NCI-H1694 (cell line): ENCODE results near the gene ACP7.
"Not testable (repeated sequence)": the region's sequence is repeated elsewhere in the genome, so short reads cannot be mapped to it uniquely, and the experiment has no call there.

Source experiments
- DNase-seq: peaks from one replicate; lab custom pipeline; 2025; lab: John Stamatoyannopoulos, UW

ACP7 gene

DNA sequence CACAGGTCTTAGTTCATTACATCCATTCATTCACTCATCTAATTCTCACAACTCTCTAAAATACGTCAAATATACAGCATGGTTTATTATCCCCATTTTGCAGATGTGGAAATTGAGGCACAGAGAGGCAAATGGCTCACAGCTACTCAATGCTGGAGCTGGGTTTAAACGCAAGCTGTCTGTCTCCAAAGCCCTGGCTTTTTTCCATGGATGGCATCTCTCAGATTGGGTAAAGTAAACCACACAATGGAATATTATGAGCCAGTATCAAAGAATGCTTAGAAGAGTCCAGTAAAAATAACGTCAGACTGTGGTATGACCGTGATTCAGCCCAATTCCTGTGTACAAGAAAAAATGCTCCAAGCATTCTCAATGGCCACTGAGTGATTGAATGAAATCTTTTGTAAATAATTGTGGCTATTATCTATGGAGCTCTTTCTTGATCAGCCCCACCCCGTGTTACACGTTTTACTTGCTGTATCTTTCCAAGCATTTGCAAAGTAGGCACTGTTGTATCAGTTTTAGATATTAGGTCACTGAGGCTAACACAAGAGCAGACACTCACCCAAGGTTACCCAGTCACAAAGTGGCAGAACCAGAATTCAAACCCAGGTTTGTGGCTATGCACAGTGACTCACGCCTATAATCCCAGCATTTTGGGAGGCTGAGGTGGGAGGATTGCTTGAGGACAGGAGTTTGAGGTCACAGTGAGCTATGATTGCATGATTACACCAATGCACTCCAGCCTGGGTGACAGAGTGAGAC lies 5.5 kb upstream of the ACP7 start:
- DNase-seq = no peak

- DNase-seq = no peak
Observed at GRCh38 chr19:39080431-39080830, 3.7 kb upstream of the ACP7 start.

GRCh38 chr19:39082167-39082566 lies 2.0 kb upstream of the ACP7 start:
- no peak for DNase-seq

GRCh38 chr19:39082745-39083598 lies 1.2 kb upstream of the ACP7 start:
- DNase-seq = no peak

- no peak for DNase-seq
Observed at GRCh38 chr19:39083599-39083982, 577 bp upstream of the ACP7 start.

DNA sequence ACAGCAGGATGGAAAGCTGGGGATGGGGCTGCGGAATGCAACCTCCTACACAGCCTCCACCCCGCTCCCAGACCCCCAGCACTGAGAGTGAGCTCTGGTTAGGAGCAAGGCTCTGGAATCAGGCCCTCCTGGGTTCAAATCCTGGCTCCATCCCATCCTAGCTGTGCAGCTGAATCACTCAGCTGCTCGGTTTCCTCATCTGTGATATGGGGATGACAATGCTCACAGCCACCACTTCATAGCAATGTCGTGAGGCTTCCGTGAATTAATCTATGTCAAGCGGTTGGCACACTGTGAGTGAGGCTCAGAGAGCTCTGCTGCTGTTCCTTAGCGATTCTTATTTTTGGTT lies 538 bp downstream of the ACP7 start:
- DNase-seq = no peak

DNA sequence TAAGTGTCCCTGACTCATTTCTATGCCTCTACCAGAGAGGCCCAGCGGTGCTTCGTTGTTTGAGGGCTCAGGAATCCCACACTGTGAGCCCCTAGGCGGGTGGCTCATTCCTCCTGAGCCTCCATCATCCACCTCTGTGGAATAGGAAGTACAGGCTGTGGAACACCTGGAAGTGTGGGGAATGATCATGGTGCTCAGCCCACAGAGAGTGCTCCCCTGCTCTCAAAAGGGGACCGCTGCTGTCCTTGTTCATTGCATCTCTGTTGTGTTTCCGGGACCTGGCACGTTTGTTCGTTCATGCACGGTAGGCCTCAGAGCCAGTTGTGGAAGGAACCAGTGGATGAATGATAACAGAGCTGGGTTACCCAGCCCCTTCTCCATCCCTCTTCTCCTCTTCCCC lies 1.2 kb downstream of the ACP7 start:
- DNase-seq = no peak

DNA sequence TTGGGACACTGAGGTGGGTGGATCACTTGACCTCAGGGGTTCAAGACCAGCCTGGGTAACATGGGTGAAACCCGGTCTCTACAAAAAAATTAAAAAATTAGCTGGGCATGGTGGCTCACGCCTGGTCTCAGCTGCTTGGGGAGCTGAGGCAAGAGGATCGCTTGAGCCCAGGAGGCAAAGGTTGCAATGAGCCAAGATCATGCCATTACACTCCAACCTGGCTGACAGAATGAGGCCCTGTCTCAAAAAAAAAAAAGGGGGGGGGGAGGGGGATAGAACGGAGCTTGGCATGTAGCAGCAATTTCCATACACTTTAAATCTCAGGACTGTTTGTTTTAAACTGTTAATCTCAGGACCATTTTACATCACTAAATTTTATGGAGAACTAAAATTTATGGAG lies 2.2 kb downstream of the ACP7 start:
- no peak for DNase-seq

DNA sequence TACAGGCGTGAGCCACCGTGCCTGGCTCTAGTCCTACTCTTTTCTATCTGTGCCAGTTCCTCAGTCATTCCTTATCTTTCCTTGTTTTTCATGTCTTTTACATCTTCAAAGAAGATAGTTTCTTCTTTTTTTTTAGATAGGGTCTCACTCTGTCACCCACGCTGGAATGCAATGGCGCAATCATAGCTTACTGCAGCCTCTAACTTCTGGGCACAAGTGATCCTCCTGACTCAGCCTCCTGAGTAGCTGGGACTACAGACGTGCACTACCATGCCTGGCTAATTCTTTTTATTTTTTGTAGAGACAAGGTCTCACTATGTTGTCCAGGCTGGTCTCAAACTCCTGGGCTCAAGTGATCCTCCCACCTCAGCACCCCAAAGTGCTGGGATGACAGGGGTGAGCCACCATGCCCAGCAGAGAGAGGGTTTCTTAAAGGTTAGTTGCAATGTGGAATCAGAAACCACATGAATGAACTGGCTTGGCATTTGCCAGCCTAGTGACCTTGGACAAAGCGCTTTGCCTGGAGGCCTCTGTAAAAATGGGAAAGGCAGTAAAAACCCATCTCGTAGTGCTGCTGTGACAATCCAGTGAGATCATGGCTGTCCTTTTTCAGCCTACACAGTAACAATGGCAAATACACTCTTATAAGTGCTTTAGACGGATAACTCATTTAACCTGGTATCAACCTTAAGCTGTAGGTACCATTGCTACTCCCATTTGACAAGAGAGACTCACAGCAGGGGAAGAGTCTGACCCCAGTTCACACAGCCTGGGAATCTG lies 3.9 kb downstream of the ACP7 start:
- DNase-seq = no peak

DNA sequence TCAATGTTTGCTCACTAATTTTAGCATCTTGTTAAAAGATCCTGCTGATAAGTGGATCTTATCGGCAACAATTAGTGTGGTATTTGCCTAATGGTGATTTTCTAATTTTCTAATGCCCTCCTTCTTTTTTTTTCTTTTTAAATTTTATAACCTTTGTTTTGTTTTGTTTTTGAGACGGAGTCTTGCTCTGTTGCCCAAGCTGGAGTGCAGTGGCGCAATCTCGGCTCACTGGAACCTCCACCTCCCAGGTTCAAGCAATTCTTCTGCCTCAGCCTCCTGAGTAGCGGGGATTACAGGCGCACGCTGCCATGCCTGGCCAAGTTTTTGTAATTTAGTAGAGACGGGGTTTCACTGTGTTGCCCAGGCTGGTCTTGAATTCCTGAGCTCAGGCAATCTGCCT lies 5.8 kb downstream of the ACP7 start:
- not testable (repeated sequence) for DNase-seq

GRCh38 chr19:39090881-39091280 lies 6.7 kb downstream of the ACP7 start:
- DNase-seq = no peak

DNA sequence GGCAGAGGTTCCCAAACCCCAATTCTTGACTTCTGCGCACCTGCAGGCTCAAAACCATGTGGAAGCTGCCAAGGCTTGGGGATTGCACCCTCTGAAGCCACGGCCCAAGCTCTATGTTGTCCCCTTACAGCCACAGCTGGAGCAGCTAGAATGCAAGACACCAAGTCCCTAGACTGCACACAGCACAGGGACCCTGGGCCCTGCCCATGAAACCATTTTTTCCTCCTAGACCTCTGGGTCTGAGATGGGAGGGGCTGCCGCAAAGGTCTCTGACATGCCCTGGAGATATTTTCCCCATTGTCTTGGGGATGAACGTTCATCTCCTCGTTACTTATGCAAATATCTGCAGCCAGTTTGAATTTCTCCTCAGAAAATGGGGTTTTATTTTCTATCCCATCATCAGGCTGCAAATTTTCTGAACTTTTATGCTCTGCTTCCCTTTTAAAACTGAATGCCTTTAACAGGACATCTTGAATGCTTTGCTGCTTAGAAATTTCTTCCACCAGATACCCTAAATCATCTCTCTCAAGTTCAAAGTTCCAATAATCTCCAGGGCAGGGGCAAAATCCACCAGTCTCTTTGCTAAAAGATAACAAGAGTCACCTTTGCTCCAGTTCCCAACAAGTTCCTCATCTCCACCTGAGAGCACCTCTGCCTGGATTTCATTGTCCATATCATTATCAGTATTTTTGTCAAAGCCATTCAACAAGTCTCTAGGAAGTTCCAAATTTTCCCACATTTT lies 11.8 kb downstream of the ACP7 start:
- DNase-seq = not testable (repeated sequence)

GRCh38 chr19:39097299-39097698 lies 13.1 kb downstream of the ACP7 start:
- no peak for DNase-seq

DNA sequence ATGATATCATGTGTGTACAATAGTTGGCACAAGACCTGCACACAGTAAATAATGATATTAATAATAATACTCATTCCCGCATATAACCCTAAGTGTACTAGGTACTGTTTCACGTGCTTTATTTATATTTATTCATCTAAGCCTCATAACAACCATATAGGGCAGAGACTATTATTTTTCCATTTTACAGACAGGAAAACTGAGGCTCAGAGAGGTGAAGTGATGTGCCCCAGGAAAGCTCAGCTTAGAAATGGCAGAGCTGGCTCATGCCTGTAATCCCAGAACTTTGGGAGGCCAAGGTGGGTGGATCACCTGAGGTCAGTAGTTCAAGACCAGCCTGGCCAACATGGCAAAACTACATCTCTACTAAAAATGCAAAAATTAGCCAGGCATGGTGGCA lies 13.6 kb downstream of the ACP7 start:
- DNase-seq = no peak

DNA sequence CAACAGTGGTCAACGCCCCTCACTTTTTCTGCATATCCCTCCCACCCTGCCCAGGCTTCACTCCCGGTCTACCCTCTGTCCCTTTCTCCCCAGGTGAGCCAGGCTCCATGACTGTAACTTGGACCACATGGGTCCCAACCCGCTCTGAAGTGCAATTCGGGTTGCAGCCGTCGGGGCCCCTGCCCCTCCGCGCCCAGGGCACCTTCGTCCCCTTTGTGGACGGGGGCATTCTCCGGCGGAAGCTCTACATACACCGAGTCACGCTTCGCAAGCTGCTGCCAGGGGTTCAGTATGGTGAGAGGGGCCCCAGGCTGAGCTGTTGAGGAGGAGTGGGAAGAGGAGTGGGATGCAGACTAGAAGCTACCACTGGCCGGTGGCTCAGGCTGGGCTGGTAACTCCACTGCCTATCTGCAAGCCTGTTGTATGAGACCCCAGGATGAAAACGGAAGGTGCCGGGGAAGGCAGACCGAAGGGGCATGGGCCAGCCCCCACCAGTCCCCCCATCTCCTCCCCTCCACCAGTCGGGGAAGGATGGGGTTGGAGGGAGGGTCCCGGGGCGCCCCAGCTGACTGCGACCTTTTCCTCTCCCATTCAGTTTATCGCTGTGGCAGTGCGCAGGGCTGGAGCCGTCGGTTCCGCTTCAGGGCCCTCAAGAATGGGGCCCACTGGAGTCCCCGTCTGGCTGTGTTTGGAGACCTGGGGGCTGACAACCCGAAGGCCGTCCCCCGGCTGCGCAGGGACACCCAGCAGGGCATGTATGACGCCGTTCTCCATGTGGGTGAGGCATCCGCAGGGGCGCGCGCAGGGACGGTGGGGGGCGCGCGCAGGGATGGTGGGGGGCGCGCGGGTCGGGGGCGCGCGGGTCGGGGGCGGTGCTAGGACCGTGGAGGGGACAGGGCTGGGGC lies 14.4 kb downstream of the ACP7 start:
- DNase-seq = no peak

DNA sequence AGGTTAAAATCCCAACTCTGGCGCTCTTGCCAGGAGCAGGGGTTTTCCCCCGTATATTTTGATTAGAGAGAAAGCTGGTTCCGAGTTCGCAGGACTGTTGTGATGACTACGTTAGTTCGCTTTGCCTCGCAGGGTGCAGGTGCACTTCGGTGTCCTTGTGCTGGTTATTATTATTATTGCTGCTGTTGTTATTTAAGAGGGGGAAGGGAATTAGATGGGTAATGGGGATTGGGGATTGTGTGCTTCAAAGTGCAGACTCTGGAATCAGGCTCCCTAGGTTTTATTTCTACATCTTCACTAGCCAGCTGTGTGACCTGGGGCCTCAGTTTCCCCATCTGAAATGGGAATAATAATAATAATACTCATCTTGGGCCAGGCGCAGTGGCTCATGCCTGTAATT lies 15.2 kb downstream of the ACP7 start:
- no peak for DNase-seq

GRCh38 chr19:39100500-39101166 lies 16.5 kb downstream of the ACP7 start:
- no peak for DNase-seq

DNA sequence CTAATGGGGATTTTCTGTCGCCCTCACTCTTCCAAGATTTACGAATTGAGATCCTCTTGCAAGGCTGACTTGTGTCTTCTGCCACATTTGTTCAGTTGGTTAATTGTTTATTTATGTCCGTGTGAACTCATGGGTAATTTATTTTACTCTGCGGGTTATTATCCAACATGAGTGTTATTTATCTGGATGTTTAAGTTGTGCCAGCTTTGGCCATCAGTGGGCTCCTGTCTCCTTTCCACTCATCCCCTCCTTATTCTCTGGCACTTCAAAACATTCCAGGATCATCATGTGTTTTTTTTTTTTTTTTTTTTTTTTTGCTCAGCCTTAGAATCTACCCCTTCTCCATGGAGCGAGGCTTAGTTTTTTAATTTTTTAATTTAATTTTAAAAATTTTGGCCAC lies 19.0 kb downstream of the ACP7 start:
- no peak for DNase-seq

DNA sequence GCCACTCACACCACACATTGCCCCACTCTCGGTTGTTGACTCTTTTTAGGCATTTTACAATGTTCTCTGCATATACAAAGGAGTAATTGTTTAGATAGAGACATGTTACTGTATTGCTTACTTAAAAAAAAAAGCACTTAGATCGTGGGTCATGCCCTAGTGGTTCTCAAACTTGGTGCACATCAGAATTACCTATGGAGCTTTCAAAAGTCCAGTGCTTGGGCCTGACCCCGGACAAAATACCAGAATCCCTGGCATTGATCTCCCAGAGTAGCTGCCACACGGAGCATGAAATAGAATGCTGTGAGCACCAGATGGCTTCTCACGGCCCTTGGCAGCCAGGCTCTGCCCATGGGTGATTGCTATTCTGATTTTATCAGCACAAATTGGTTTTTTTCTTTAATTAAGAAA lies 20.0 kb downstream of the ACP7 start:
- peak; percentile 28 for DNase-seq

DNA sequence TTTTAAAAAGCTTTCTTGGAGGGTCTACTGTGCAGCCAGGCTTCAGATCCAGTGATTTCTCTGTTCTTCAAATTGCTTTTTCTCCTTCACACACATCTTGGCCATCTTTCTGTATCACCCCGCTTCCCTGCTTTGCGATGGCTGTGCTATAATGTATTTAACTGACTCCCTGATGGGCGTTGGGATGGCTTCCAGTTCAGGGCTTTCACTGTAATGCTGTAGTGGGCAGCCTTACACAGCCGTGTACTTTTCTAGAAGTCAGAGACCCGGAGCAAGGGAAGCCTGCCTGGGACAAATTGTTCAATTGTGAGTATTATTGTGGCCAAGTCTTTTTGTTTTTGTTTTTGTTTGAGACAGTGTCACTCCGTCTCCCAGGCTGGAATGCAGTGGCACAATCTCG lies 22.0 kb downstream of the ACP7 start:
- DNase-seq = no peak
